Heart left ventricle (tissue), 16 donors: ENCODE data around the gene SH2D2A. TPM values are rescaled to one million over a fixed set of nuclear protein-coding genes. Genes with fewer than 3 reads are reported as not detected.

ENCODE experiments used
- ATAC-seq, 4 donors: fragments of 200-7000 bp; cut with Tn5 transposase; one replicate each; pipeline ENCODE4 v1.9.1; 2020 to 2022; ENCODE audit warnings: moderate library complexity in 4 of 4, mild to moderate bottlenecking in 3 of 4, moderate number of reproducible peaks in 1 of 4
- DNase-seq, 5 donors: peaks; one replicate each; pipeline ENCODE4 v3.0.0-alpha.2; 2020
- H3K27ac ChIP-seq, 12 donors: fragments of 200-600 bp; sonication (generic) in 4 of 12; one replicate each; pipeline versions ENCODE4 v1.5.0 to v1.8.0; 2016 to 2022; ENCODE audit warnings: mild to moderate bottlenecking in 2 of 12
- H3K27me3 ChIP-seq, 9 donors: fragments of 200-600 bp; sonication (generic) in 2 of 9; one replicate each; pipeline versions ENCODE4 v1.5.1 to v1.8.0; 2016 to 2022; ENCODE audit warnings: mild to moderate bottlenecking in 3 of 9
- H3K36me3 ChIP-seq, 9 donors: fragments of 200-600 bp; sonication (generic) in 2 of 9; one replicate each; pipeline versions ENCODE4 v1.5.0 to v1.8.0; 2018 to 2022; ENCODE audit warnings: mild to moderate bottlenecking in 2 of 9
- H3K4me1 ChIP-seq, 12 donors: fragments of 200-600 bp; sonication (generic) in 4 of 12; one replicate each; pipeline versions ENCODE4 v1.5.0 to v1.8.0; 2016 to 2022; ENCODE audit warnings: mild to moderate bottlenecking in 3 of 12
- H3K4me3 ChIP-seq, 12 donors: fragments of 200-600 bp; sonication (generic) in 4 of 12; one replicate each; pipeline versions ENCODE4 v1.5.0 to v1.8.0; 2017 to 2022; ENCODE audit warnings: mild to moderate bottlenecking in 9 of 12, moderate library complexity in 4 of 12
- H3K9me3 ChIP-seq, 12 donors: fragments of 200-600 bp; sonication (generic) in 4 of 12; one replicate each; pipeline versions ENCODE4 v1.5.0 to v1.8.0; 2016 to 2022; ENCODE audit warnings: mild to moderate bottlenecking in 1 of 12
- POLR2A ChIP-seq, 2 donors: fragments of 450-650 bp; IDR thresholded peaks; one replicate each; pipeline ENCODE4 v1.6.1; 2017; ENCODE audit warnings: antibody characterized with exemption in 2 of 2, mild to moderate bottlenecking in 2 of 2, moderate library complexity in 2 of 2
- WGBS, 4 donors: extraction: QIAGEN DNeasy Blood & Tissue Kit in 2 of 4; methylation state at CpG; one replicate each; pipeline versions ENCODE4 v1.1.5 to v1.1.7; 2013 to 2018; 5-methylcytosine and 5-hydroxymethylcytosine counted together
- intact Hi-C, 10 donors: fragments of 100-400 bp; cut with DNase I; formaldehyde crosslinking; loops; one replicate each; pipeline versions ENCODE4 v1.11.1 to v1.14.2; 2022
- polyA plus RNA-seq, 2 donors: library from polyadenylated mRNA; stranded (reverse); fragments of 200-250 nt; gene quantifications; one replicate each; pipeline ENCODE4 v1.2.3, GENCODE V29; 2013
- total RNA-seq, 9 donors: library from RNA; depleted of rRNA in 2 of 9; stranded (reverse); fragments of >200 nt in 2 of 9; fragmentation: NEBNext Ultra II Directional in 3 of 9; extraction: Animal tissue kit (Norgen Biotek cat#: 25700) in 3 of 9; gene quantifications; one replicate each; pipeline versions ENCODE4 v1.1.0 to v1.2.4, GENCODE V29; 2016 to 2023
- TF ChIP-seq, protein P1 (sequence below), 12 donors: fragments of 200-600 bp; sonication (generic) in 4 of 12; IDR thresholded peaks; one replicate each; pipeline versions ENCODE4 v1.5.0 to v1.8.0; 2018 to 2022; ENCODE audit warnings: antibody characterized with exemption in 12 of 12, mild to moderate bottlenecking in 5 of 12
- donor health status: ischemic (EF 13 %, LVEDD 7.1; RV severe dilation, severe dysfunction).
- donor health status: healthy with polysubstance abuse.
- donor health status: DM: no; HTN: yes; CAD: no.
- donor health status: DM: no; HTN: no; CAD: no.
- donor health status: ischemic (EF 25% LVEDD 6.9; RV normal size, moderate dysfunction).
- donor health status: ischemic (EF 25% LVEDD 5.7; RV mildly dilated, moderate dysfunction).
- donor health status: healthy.
- donor health status: DM: yes; HTN: yes; CAD: no.
- donor health status: ischemic (EF 35%, LVEDD 5.7; RV mildly dilated, moderate dysfunction).
- donor health status: nonischemic (EF 11% LVEDD 7.7; RV severe dilation, severe dysfunction).
- donor health status: DM: yes; HTN: yes; CAD: no.
- donor health status: PGD.
- donor health status: ischemic (EF 29% LVEDD 5.4; RV normal size, mild dysfunction).
- donor health status: nonischemic (EF 23%, LVEDD 6.1; RV moderate dilation, normal function).

Gene SH2D2A
- total and polyA plus RNA-seq, 11 donors = 0.52 to 8.2 (median 1.1) TPM

DNA sequence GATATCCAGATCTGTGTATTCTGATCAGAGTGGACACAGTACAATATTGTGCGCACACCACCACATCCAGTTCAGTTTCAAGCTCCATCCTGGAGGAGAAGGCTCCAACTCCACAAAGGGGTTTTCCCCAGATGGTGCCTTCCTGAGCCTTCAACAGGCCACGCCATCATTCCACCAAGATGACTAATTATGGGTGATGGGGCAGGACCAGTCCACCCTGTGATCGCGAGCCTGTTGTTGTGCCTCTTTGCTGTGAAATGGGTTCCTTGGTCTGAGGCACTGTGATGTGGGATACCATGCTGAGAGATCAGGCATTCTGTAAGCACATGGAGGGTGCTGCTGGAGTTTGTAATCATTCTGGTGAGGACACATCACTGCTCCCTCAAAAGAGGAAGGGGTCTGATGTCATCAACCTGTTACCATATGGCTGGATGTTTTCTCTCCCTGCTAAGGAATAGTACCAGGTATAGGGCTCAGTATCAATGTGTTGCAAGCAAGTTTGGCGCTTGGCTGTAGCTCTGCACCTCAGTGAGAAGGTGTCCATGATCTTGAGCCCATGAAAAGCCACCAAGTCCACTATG lies 6.7 kb upstream of the SH2D2A start:
- ATAC-seq (no peak), DNase-seq (no peak)
- no peak overlapping the region for H3K27ac ChIP-seq
- H3K4me3 ChIP-seq = no peak overlapping the region
- no peaks in the 10 kb centered on the region for H3K27me3 ChIP-seq
- H3K9me3 ChIP-seq = no peaks in the 10 kb centered on the region
- intact Hi-C loops = no loop called here
- TF ChIP-seq, protein P1, sequence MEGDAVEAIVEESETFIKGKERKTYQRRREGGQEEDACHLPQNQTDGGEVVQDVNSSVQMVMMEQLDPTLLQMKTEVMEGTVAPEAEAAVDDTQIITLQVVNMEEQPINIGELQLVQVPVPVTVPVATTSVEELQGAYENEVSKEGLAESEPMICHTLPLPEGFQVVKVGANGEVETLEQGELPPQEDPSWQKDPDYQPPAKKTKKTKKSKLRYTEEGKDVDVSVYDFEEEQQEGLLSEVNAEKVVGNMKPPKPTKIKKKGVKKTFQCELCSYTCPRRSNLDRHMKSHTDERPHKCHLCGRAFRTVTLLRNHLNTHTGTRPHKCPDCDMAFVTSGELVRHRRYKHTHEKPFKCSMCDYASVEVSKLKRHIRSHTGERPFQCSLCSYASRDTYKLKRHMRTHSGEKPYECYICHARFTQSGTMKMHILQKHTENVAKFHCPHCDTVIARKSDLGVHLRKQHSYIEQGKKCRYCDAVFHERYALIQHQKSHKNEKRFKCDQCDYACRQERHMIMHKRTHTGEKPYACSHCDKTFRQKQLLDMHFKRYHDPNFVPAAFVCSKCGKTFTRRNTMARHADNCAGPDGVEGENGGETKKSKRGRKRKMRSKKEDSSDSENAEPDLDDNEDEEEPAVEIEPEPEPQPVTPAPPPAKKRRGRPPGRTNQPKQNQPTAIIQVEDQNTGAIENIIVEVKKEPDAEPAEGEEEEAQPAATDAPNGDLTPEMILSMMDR (IDR thresholded peaks at IDR 0.05) = no peak
- TF ChIP-seq POLR2A (IDR thresholded peaks at IDR 0.05) = no peak
- H3K4me1 ChIP-seq = no peaks in the 10 kb centered on the region
- H3K36me3 ChIP-seq = no peaks in the 10 kb centered on the region
- WGBS, 4 donors = 91 to 100% (median 94%) methylated on average over 2 to 5 of the region's 5 CpGs

GRCh38 chr1:156822680-156823079 lies 6.0 kb upstream of the SH2D2A start:
- no peak for DNase-seq
- no peak for ATAC-seq
- whole genome bisulfite sequencing, 4 donors = 69 to 90% (median 72%) methylated on average over 1 of the region's 1 CpG
- Histone ChIP-seq H3K36me3 (no peaks in the 10 kb centered on the region), H3K4me1 (no peaks in the 10 kb centered on the region), H3K27me3 (no peaks in the 10 kb centered on the region), H3K4me3 (no peak overlapping the region), H3K27ac (no peak overlapping the region), H3K9me3 (no peaks in the 10 kb centered on the region)
- no peak for TF ChIP-seq POLR2A (IDR thresholded peaks at IDR 0.05)
- TF ChIP-seq, protein P1 (IDR thresholded peaks at IDR 0.05) = no peak
- intact Hi-C loops = no loop called here

- no peak overlapping the region for H3K4me3 ChIP-seq
- peaks cover 0 to 9% (median 0%) of the 10 kb centered on the region in 12 donors for H3K4me1 ChIP-seq
- H3K27me3 ChIP-seq = no peaks in the 10 kb centered on the region
- TF ChIP-seq, protein P1 (IDR thresholded peaks at IDR 0.05) = no peak
- TF ChIP-seq POLR2A (IDR thresholded peaks at IDR 0.05) = no peak
- no peak overlapping the region for H3K27ac ChIP-seq
- no peak for DNase-seq
- ATAC-seq = peak in 1 of 4 donors; percentile 67
- intact Hi-C loops = no loop called here
- no peaks in the 10 kb centered on the region for H3K36me3 ChIP-seq
- 65 to 71% (median 69%) methylated on average over 4 of the region's 4 CpGs for WGBS, 4 donors
- H3K9me3 ChIP-seq = no peaks in the 10 kb centered on the region
Observed at GRCh38 chr1:156821801-156822200, 5.2 kb upstream of the SH2D2A start.

DNA sequence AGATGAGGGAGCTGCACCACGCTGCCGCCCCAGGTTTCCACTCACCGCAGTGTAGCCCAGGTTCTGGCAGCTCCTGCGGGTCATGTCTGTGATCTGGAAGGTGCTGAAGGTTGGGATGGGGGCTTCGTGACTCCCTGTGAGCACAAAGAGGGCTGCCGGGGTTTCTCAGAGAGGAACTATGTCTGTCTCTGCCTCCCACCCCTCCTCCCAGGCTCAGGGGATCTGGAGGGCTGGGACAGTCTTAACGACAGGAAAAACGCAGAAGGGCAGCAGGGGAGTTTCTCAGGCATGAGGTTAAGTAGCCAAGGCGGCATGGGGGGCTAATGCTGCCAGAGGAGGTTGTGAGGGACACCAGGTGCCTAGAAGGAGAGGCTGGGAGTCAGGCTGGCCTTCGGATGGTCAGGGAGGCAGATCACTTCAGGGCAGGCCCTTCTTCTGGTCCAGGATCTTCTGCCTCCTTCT lies 656 bp downstream of the SH2D2A start:
- peak overlapping the region; percentile 39 to 90 (median 78) for H3K27ac ChIP-seq
- peaks cover 5 to 37% (median 18%) of the 10 kb centered on the region in 12 donors for H3K4me1 ChIP-seq
- peaks cover 0 to 8% (median 0%) of the 10 kb centered on the region in 9 donors for H3K27me3 ChIP-seq
- intact Hi-C loops = no loop called here
- H3K36me3 ChIP-seq = peaks cover 0 to 9% (median 0%) of the 10 kb centered on the region in 9 donors
- no peaks in the 10 kb centered on the region for H3K9me3 ChIP-seq
- WGBS, 4 donors = 48 to 62% (median 56%) methylated on average over 10 of the region's 10 CpGs
- H3K4me3 ChIP-seq = peak overlapping the region in 11 of 12 donors; percentile 3 to 55 (median 48)
- TF ChIP-seq POLR2A (IDR thresholded peaks at IDR 0.05) = no peak
- TF ChIP-seq, protein P1 (IDR thresholded peaks at IDR 0.05) = no peak
- ATAC-seq = peak in 1 of 4 donors; percentile 10
- DNase-seq = peak in 1 of 5 donors; percentile 43
